SW480 (cell line): ENCODE data around the gene LAMA2.

Experiments
- DNase-seq: peaks from one replicate; pipeline ENCODE4 v3.0.0-alpha.2; 2016; ENCODE audit warnings: low spot score

LAMA2 gene

DNA sequence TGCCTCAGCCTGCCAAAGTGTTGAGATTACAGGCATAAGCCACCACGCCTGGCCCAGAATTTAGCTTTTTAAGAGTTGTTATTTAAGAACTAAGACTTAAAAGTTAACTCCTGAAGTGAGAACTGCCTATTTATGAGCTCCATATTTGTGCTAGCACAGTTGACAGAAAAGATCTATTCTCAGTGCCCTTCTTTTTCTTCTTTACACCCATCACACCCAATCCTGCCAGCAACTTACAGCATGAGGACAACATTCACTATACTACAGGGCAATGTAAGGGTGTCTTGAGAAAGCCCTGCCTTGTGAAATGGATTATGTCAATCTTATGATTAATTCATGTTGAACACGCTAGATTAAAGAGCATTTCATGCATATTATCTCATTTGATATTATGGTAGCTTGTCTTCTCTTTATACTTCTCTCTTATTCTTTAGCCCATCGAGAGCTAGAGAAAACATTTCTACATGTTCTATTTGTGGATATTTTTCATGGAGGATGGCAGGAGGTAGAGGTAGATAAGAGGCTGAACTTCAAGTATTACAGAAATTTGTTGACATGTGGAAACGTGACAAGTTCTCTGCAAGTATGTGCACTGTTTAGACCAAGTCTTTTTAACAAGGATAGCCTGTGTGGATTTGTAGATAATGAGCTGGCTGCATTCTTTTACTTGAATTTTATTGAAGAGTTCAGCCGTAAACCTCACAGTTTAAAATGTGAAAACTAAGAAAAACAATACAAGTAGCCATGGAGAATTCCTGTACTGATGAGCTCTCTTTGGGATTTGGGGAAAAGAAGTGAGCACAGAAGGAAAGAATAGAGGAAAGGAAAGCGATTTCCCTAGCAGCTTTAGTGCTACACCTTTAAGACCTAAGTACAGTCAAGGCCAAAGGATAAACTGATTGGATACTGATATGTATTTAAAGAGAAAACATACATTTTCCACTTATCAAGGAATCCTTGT is 614.8 kb downstream of the LAMA2 start:
- DNase-seq, result no peak

DNA sequence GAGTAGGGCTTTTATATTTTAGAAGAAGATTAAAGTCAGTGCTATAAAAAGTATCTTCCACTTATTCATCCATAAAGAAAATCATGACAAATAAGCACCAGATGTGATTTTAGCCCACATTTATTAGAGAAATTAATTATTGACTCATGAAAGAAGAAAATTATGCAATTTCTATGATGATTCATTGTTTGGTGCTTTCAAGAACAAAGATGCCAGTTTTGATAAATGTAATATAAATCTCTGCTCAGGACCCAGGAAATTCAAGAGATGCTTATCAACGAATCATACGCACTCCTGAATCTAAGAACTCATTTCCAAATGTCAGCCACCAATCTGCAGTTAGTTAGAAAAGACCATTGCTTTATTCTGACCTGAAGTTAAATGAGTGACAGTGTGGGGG is 615.6 kb downstream of the LAMA2 start:
- no peak for DNase-seq

DNA sequence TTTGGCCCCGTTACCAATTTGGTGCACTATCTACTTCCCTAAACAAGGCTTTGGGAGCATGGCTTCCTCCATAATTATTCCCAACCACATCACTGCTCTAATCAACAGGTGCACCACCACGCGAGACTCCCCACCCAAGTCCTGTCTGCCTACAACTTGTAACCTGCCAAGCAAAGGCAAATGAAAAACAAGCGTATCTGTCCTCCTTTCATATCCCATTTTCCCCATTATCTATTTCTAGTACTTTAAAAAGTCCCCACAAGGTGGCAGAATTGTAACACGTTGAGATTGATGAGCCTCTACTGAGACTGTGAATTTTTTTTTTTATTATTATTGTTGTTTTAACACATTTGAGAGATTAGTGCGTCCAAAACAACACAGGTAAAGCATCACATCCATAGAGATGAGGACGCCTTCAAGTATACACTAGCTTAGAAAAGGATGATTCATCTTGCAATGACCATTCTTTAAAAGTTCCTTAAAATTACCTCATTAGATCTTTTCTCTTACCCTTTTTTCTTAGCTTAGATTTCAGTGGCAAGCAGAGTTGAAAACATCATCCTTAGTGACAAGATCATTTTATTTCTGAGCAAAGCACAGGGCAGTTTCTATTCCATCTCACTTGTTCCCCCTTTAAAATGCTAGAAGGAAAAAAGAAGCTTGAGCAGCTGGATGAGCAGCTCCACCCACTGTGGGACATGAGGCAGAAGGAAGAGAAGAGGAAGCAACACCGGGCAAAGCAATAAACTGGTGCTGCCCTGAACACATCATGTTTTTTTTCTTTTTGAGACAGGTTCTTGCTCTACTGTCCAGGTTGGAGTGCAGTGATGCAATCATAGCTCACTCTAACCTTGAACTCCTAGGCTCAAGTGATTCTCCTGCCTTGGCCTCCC is 616.3 kb downstream of the LAMA2 start:
- peak; percentile 54 for DNase-seq

DNA sequence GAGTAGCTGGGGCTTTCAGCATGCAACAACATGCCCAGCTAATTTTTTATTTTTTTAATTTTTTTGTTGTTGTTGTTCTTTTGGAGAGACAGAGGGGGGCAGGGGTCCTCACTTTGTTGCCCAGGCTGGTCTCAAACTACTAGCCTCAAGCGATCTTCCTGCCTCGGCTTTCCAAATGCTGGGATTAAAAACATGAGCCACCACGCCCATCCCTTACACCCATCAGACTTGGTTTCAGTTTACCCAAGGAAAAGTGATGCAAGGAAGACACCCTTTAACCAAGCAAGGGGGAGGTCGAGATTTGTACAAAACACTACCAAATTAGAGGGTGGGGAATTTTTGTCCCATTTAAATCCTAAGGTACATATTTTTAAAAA is 616.9 kb downstream of the LAMA2 start:
- no peak for DNase-seq

DNA sequence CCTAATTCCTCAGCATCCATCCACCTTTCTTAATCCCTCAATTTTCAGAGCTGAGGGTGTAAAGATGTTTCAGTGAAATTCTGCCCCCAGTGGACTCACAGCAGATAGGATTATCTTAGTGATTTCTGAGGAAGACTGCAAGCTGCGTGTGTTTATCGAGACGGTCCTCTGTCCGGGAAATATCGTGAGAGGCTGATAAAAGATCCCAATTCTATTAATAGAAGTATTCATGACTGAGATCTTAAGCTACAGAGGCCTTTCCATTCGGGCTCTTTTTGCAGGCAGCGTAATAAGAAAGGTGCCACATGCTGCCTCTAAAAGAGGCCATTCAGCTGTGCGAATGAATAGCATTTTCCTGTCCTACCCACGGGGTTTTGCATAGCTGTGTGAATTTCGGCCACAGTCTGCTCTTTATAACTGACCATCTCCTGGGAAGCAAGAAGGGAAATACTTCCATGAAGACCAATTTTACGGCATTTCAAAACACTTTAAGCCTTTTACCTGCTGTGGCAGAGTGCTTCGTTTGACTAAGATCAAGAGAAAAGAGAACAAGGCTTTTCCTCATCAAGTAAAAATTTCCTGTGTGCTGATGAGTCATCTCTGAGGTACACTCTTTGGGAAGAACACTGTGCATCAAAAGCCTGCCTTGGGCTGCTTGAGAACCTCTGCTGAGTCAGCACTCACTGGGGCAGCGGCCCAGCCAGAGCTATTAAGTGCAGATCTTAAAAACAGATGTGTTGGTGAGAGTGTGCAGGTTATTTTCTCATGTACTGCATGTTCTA is 618.2 kb downstream of the LAMA2 start:
- DNase-seq, result peak; percentile 82

DNA sequence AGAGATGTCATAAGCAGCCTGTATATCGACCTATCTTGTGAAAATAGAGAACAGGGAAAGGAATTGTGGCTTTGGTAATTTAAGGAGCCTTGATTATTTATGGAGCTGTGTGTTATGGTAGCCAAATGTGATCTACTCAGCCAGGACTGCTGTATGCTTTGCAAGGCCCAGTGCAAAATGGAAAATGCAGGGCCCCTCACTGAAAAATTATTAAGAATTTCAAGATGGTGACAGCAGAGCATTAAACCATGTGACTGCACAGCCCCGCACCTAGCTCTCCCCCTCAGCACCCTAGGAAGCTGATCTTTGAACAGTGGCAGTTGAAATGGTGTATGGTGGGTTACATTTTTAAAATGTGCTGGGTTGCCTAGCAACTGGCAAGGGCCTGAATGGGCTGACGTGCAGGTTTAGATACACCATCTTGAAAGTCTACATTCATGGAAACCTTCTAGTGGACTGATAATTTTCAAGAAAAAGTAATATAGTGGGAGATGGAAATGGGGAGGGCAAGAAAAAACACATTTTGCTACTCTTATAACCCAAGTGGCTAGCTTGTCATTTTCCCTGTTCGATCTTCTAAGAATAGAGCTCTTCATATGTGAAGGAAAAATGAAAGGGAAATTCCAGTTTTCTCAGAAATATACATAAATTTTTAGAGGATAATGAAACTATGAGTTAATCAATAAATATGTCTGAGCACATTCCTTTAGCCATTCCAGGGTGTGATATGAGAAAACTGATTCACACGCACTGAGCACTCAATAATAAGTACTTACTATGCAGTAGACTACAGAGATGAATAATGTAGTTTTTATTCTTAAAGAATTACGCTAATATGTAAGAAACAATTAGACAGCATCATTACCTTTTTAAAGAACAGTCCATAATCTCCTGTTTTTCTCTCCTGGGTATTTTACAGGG is 619.1 kb downstream of the LAMA2 start:
- no peak for DNase-seq

DNA sequence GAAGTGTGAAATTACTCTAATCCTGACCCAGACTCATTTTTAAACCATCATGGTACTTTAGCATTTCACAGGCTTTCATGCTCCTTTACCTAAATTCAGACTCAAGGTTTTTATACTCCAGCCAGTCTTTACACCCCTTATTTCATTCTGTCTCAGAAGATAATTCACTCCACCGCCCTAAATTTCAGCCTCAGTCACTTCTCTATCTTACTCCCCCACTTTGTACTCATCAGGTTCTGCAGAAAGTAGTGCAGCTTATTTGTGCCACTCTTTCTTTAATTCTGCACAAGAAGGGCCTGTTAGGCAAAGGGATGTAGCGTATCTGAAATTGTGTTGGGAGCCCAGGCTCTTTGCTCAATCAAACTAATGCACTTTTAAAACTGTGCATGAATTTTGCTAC is 621.5 kb downstream of the LAMA2 start:
- DNase-seq, result no peak

DNA sequence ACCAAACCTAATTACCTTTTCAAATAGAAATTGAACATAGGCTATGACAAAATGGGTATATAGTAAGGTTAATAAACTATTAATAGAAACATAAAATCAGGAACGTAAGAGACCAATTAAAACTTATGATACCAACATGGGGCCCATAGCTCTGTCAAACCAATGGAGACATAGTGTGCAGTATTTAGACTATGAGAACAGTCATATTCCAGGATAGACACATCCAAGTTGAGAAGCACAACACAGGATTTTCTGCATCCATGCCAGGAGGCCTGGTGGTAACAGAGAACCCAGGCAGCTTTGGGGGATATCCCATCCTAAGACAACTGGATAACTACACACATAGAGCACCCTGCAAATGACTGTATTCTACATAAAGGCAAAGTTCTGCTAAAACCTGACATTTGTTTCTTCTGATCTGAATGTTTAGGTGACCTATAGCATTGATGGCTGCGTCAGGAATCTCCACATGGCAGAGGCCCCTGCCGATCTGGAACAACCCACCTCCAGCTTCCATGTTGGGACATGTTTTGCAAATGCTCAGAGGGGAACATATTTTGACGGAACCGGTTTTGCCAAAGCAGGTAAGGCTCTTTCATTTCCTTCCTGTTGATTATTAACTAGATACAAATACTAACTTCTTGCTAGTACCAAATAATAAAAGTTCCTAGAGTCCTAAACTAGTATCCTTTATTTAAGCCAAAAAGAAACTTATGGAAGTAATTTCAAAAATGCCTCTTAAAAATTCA is 624.3 kb downstream of the LAMA2 start:
- no peak for DNase-seq

DNA sequence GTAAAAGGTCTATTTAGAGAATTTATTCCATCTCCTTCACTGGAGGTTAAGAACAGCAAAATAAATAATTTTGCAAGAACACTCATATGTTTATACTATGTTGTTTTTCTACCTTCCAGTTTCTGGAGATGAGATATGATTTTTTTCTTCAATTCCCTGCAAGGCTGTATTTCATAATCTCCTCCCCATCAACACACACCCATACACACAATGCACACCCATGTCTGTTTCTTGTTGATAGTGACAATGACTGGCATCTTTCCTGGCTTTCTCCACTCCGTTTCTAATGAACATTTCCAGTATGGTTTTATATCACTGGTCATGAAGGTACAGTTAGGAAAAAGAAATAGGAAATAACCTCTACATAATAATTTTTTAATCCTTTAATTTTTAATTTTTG is 624.9 kb downstream of the LAMA2 start:
- DNase-seq, result no peak

DNA sequence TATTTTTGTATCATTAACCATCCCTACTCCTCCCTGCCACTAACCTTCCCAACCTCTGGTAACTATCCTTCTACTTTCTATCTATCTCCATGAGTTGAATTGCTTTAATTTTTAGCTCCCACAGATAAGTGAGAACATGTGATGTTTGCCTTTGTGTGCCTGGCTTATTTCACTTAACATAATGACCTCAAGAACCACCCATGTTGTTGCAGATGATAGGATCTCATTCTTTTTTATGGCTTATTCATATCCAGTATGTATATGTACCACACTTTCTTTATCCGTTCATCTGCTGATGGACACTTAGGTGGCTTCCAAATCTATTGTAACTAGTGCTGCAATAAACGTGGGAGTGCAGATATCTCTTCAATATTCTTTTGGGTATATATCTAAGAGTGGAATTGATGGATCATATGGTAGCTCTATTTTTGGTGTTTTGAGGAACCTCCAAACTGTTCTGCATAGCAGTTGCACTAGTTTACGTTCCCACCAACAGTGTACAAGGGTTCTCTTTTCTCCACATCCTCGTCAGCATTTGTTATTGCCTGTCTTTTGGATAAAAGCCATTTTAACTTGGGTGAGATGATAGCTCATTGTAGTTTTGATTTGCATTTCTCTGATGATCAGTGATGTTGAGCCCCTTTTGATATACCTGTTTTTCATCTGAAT is 625.7 kb downstream of the LAMA2 start:
- DNase-seq, result no peak

DNA sequence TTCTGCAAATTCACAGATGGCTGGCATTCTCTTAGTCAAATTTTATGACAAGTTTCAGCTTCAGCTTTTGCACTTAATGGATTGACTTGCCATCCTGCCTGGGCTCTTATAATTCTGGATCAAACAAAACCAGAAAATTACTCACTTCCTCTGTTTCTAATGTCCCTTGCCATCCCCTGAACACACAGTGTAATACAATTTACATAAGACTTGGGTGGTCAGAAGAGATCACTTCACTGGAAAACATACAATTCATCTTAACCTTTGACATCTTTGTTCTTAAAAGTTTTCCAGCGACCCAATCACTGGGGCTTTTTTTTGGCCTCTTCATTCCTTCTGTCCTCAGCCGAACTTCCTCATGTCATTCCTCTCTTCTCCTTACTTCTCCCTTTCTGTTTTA is 628.0 kb downstream of the LAMA2 start:
- DNase-seq, result no peak

DNA sequence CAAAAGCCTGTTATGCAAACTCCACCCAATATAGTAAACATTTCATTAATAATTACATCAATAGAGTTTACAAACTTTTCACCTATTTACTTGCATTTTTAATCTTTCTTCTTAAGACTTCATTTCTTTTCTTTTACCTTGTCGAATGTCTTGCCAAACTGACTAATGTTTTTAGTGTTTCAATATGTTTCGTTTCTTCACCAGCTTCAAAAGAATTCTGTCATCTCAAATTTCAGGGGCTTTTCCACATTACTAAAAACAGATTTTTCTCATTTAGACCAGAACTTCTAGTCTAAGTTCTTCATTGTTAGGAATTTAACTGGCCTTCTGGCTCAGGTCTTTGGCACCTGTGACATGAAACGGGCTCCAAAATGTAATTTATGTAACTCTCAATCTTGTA is 630.5 kb downstream of the LAMA2 start:
- no peak for DNase-seq

DNA sequence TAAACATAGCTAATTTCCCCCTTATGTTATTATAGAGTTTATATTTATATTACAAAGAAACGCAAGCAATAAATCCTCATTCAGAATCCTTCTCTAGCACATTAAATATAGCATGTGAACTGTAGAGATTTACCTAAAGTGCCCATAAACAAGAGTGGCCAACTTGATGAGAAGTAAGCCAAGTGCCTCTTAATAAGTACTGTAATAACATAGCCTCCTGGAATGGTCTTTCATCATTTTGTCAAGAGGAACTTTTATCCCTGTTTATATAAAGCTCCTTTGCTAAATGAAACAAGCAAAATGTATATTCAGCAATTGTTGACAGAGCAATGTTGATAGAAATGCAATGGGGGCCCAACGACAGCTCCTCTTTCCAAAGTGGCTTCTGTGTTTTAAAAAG is 632.1 kb downstream of the LAMA2 start:
- no peak for DNase-seq

DNA sequence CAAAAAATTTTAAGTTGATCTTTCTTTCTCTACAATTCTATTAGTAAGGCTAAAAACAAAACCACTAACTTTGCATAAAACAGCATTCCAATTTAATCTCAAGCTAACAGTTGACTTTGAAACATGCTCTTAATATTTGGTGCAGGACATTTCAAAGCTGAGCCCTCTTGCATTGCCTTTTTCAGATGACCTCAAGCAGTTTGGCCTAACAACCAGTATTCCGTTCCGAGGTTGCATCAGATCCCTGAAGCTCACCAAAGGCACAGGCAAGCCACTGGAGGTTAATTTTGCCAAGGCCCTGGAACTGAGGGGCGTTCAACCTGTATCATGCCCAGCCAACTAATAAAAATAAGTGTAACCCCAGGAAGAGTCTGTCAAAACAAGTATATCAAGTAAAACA is 633.1 kb downstream of the LAMA2 start:
- DNase-seq, result no peak

DNA sequence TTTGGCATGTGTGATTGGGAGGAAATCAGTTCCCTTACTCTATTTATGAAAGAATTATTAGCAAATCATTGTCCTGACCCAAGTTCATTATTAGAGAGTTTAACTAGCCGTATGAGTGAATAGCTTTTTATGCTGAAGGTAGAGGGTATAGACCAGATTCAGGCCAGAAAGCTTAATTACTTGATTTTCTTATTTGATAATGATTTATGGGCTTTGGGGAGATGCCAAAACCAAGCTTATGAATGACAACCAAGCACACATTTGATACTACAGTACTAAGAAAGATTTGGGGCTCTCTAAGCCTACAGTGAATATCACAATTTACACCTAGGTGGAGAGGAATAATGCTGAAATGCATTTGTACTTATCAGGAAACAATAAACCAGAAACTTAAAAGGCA is 633.8 kb downstream of the LAMA2 start:
- DNase-seq, result no peak

DNA sequence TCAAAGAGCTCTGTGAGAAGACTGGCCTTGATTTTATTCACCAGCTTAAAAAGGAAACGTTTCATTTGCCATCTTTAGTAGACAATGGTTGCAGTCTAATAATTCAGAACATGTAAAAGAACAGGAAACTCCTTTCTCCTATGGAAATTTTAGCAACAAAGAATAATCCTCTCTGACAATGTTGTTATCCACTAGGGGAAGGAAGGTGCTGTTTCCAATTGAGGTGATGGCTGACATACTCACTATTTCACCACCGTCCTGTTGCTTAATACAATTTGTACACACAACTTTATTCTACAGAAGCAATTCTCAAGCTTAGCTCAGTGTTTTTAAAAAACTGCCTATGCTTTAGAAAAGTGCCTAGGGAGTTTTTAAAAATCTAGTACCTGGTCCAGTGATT is 634.4 kb downstream of the LAMA2 start:
- DNase-seq, result no peak

DNA sequence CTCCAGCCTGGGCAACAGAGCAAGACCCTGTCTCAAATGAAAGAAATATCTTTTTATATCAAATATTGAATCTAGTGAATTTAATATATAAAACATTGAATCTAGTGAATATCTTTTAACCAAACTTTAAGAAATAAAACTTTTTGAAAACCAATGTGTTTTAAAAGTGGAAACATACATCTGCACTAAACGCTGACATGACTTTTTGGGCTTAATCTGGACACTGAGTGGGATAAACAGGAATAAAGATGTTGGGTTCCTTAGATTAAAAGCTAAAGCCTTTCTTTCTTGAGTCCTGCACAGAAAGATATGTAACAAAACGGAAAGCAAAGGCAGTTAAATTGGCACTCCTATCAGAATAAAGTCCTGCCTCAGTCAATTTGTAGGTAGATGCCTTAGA is 636.8 kb downstream of the LAMA2 start:
- DNase-seq, result no peak

DNA sequence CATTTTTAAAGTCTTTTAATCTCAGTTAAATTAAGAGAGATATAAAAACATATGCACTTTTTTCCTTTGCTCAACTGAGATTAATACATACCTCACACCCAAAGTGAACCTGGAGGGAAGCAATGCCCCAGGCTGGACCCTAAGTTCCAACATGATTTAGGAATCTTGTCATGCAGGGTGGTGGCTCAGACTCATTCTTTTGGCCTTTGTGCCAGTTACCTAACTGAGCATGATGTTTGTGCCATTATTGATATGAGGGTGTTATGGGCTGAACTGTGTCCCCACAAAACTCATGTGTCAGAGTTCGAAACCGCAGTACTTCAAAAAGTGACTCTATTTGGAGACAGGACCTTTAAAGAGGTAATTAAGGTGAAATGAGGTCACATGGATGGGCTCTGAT is 639.0 kb downstream of the LAMA2 start:
- no peak for DNase-seq

DNA sequence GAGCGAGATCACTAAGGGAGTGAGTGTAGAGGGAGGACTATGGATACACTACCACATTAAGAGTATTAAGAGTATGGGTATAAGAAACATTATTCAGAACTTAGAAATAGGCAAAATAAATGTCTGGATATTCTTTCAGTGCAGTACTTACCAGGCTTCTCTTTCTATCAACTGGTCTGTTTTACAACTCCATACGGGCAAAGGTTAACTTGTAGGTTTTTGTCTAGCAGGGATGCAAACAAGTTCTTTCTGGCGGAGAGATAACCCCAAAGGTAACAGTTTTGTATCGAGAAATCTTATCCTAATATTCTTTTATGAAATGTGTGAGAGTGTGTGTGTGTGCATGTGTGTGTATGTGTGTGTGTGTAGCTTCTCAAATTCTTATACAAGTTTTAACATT is 640.9 kb downstream of the LAMA2 start:
- DNase-seq, result no peak

DNA sequence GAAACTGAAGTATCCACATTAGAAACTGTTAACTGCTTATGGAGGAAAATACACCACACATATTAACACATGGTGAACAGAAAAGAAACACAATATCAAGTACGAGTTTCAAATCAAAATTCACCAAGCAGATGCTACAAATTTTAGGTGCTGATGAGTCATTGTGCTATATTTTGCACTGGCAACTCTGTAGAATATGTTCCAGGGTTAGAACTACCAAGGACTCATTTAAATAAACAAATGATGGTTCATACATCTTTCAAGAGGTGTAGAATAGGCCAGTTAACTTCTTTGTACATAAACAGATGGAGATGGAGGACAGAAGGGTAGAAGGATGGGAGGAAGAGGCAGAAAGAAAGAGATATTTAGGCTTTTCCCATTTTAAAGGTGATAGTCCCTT is 642.1 kb downstream of the LAMA2 start:
- DNase-seq, result no peak
